ENCODE measurements around the gene ADK.

The ADK gene

DNA sequence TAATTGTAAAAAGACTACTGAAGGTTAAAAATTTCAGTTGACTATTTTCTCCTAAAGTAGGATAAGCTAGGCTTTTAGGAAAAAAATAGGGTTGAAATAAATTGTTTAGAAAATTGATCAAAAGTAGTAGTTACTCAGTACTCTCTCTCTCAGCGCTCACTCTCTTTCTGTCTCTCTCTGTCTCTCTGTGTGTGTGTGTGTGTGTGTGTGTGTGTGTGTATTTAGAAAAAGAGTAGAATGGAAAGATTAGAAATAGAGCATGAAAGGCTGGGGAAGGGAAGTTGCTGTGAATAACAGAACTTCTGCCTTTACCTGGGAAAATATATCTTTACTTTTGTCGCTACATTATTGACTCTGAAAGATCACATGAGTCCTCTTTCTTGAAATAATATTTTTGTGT, 20.6 kb downstream of the ADK start:
- TF ChIP-seq, protein P1, sequence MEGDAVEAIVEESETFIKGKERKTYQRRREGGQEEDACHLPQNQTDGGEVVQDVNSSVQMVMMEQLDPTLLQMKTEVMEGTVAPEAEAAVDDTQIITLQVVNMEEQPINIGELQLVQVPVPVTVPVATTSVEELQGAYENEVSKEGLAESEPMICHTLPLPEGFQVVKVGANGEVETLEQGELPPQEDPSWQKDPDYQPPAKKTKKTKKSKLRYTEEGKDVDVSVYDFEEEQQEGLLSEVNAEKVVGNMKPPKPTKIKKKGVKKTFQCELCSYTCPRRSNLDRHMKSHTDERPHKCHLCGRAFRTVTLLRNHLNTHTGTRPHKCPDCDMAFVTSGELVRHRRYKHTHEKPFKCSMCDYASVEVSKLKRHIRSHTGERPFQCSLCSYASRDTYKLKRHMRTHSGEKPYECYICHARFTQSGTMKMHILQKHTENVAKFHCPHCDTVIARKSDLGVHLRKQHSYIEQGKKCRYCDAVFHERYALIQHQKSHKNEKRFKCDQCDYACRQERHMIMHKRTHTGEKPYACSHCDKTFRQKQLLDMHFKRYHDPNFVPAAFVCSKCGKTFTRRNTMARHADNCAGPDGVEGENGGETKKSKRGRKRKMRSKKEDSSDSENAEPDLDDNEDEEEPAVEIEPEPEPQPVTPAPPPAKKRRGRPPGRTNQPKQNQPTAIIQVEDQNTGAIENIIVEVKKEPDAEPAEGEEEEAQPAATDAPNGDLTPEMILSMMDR (conservative IDR thresholded peaks at IDR 0.05; ENCODE audit: low read length): no peak
- H3K4me3 ChIP-seq (ENCODE audit: low read length): no peak overlapping the region
- DNase-seq (ENCODE audit: low read depth): no peak

DNA sequence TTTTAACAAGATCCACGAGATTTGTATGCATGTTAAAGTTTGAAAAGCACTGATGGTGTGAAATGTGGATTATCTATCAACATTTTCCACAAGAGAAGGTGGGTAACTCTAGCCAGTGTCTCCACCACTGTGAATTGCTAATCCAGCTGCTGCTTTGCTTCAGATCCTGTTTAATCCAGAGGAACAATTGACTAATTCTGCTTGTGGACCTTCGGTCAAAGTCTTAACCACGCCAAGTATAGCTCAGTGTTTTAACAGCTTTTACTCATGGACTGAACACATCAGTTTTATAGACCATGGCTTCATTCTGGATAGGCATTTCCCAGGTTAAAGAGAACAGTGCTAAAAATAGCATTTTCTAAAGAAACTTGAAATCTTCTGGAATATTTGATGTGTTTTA, 23.5 kb downstream of the ADK start:
- no peak overlapping the region for H3K4me3 ChIP-seq (ENCODE audit: low read length)
- DNase-seq (ENCODE audit: low read depth): no peak
- TF ChIP-seq, protein P1 (conservative IDR thresholded peaks at IDR 0.05; ENCODE audit: low read length): no peak

DNA sequence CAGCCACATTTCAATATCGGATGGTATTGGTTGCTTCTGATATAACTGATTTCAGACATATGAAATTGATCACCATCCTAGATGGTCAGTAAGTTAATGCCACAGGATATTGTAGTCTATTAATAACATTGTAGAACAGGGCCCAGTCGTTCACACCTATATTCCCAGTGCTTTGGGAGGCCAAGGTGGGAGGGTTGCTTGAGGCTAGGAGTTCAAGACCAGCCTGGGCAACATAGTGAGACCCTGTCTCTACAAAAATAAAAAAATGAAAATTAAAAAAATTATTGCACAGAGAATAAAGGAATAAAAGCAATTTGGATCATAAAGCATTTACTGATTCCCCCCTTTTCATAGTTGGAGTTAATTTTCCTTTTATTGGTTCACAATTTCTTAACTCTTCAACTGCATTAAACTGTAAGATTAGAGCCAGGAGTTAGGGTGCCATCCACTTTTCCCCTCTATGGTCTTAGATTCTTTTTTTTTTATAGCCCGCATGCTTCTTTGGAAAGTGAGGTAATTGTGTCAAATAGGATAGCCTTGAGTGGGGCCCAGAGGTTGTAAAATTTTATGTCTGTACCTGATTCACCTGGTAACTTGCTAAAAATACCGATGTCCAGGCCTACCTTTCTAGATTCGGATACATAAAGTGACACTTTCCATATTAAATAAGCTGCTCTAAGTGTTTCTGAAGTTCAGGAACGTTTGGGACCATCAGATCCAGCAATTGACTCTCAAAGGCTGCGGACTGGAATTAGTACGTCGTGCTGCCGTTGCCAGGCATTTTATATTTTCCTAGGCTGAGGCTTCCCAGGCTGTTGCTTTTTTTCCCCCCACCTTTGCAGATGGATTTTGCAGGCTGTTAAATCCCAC, 24.7 kb downstream of the ADK start:
- TF ChIP-seq, protein P1 (conservative IDR thresholded peaks at IDR 0.05; ENCODE audit: low read length): no peak
- no peak for DNase-seq (ENCODE audit: low read depth)
- H3K4me3 ChIP-seq (ENCODE audit: low read length): peak overlapping the region; percentile 99

DNA sequence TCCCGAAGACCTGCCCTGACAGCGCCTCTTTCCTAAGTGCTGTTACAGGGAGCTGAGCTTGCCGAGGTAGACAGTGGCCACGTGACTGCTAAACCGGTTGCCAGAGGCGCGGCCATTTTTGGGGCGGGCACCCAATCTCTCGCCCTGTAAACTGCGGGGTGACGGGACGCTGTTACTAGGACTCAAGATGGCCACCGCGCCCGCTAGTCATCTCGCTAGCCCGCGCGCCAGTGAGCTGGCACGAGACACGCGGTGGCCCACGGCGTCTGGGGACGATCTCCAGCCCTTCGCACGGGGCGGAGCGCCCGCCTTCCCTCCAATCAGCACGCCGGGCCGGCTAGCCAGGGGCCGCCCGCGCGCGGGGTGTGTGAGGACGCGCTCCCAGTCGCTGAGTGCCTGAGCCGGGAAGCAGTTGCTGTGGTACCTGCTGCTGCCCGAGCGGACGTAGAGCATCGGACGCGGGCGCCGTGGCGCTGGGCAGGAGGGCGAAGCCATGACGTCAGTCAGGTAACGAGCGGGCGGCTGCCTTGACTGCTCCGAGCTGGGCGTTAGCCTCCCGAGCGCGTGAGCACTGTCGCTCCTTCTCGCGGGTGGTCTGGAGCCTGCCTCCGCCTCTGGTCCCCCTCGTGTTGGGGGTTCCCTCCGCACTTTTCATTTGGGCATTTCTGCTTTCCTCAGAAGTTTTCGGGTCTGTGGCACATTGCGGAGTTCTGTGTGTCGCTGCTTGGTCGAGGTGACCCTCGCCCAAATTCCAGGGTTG, 25.5 kb downstream of the ADK start:
- peak; percentile 95 for DNase-seq (ENCODE audit: low read depth)
- H3K4me3 ChIP-seq (ENCODE audit: low read length): peak overlapping the region; percentile 99
- TF ChIP-seq, protein P1 (conservative IDR thresholded peaks at IDR 0.05; ENCODE audit: low read length): no peak

DNA sequence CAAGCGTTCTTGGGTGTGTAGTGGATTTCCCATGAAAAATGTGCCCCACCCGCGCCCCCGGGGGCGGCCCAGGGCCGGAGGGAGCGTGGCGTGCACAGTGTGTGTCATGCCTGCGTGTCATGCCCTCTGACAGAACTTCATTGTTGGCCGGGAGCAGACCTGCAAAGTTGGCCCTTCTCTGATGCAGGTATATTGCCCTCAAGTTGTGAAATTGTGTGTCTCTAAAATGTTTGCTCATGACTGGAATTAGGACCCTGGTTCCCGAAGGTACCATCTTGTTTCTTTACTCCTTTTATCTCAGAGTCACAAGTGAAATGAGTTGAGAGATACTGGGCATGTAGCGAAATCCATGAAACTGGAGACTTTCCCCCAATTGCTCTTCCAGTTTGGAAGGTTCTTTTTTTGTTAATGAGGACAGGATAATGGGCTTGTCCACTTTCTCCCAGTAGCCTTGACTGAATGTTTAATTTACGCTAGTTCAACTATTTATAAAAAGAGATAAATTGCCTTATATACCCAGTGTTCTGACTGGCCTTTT, 26.2 kb downstream of the ADK start:
- peak overlapping the region; percentile 99 for H3K4me3 ChIP-seq (ENCODE audit: low read length)
- peak; percentile 25 for DNase-seq (ENCODE audit: low read depth)
- TF ChIP-seq, protein P1 (conservative IDR thresholded peaks at IDR 0.05; ENCODE audit: low read length): no peak

DNA sequence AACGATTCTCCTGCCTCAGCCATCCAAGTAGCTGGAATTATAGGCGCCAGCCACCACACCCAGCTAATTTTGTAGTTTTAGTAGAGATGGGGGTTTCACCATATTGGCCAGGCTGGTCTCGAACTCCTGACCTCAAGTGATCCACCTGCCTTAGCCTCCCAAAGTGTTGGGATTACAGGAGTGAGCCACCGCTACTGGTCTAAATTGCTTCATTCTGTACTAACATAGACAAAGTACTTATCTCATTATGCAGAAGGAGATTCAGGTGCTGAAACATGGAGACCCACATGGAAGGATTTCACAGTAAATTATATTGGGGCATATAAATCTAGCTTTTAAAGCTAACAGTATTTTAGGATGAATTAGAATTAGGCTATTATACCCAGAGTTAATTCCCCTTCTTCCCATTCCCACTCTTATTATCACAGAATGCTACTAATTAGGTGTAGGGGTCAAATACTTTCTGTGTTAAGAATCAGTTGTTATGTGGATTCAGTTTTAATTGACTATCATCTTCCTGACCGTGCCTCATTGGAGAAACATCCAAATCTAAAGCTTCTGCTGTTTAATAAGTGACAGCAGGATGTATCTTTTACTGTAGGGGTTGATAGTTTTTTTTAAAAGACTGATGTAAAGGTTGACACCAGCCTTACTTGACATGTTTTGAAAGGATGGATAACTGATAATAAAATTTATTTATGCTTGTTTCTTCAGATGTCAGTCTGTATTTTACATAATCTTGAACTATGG, 27.2 kb downstream of the ADK start:
- H3K4me3 ChIP-seq (ENCODE audit: low read length): no peak overlapping the region
- no peak for DNase-seq (ENCODE audit: low read depth)
- TF ChIP-seq, protein P1 (conservative IDR thresholded peaks at IDR 0.05; ENCODE audit: low read length): no peak

Measured in AG10803 (cell line).